ENCODE measurements around the gene GPC5.
"Not testable (repeated sequence)": the region's sequence is repeated elsewhere in the genome, so short reads cannot be mapped to it uniquely, and the experiment has no call there.

GPC5 gene

DNA sequence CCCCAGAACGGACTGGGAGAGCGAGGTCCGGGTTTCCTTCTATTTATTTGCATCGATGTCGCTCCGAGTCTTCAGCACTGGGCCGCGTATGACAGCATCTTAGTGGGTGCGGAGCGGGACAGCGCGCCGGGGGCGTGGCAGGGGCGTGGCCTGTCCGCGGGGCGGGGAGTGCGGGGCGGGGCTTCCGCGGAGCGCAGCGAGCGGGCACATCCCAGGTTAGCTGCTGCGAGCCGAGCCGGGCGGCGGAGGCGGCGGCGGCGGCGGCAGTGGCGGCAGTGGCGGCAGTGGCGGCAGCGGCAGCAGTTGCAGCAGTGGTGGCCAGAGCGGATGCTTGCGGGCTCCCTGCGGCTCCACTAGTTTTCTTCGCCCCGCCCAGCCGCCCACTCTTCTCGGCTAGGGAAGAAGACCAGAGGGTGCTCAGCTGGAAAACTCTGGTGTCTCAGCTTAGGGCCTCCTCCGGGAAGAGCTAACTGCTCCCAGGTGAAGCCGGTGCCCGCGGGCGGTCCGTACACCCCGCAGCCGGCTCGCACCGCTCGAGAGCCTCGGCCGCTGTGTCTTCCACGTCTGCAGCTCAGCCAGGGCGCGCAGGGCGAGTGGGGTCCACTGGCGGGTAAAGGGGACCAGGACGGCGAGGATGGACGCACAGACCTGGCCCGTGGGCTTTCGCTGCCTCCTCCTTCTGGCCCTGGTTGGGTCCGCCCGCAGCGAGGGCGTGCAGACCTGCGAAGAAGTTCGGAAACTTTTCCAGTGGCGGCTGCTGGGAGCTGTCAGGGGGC, at the start of gene GPC5:
Gene GPC5, plus strand, starts transcription at position 209 of the 776 bp plus-strand sequence.
- peak in 55 of 56 donors; percentile 10 to 88 (median 69) for DNase-seq

- peak; percentile 32 to 96 (median 78) for DNase-seq
Observed at GRCh38 chr13:91348906-91349435, 49.5 kb upstream of the GPC5 start.

- no peak for DNase-seq
Observed at GRCh38 chr13:91349992-91350911, 48.2 kb upstream of the GPC5 start.

DNA sequence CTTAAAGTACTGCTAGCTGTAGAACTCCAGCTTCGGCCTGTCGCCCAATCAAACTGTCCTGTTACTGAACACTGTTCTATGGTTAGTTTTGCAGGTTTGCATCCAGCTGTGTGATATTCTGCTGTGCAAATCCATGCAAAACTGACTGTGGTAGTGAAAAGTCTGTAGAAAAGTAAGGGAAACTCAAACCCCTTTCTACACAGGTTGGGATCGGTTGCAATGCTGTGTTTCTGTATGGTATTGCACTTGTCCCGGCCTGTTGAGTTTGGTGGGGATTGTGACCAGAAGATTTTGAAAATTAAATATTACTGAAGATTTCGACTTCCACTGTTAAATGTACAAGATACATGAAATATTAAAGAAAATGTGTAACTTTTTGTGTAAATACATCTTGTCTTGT, 47.3 kb upstream of the GPC5 start:
- DNase-seq: no peak

GRCh38 chr13:91351980-91352379, 46.4 kb upstream of the GPC5 start:
- DNase-seq: no peak

- DNase-seq: not testable (repeated sequence)
Observed at GRCh38 chr13:91352891-91353290, 45.5 kb upstream of the GPC5 start.

DNA sequence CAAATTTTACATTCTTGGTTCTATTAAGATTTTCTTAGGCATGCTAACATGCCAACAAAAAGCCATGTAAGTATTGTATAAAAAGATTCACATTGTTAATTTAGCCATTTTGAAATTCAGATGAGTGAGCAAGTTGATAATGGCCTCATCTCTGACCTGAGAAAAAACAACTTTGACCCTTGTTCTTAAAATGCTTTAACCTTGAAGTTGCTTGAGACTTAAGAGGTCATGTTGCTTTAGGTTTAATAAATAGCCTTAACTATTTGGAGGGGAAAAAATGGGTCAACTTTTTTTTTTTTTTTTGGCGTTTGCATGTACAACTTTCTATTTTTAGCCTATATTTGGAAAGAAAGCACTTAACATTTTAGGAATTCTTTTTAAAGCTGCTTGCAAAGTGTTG, 44.9 kb upstream of the GPC5 start:
- DNase-seq: no peak

GRCh38 chr13:91355099-91355825, 43.2 kb upstream of the GPC5 start:
- DNase-seq: no peak

DNA sequence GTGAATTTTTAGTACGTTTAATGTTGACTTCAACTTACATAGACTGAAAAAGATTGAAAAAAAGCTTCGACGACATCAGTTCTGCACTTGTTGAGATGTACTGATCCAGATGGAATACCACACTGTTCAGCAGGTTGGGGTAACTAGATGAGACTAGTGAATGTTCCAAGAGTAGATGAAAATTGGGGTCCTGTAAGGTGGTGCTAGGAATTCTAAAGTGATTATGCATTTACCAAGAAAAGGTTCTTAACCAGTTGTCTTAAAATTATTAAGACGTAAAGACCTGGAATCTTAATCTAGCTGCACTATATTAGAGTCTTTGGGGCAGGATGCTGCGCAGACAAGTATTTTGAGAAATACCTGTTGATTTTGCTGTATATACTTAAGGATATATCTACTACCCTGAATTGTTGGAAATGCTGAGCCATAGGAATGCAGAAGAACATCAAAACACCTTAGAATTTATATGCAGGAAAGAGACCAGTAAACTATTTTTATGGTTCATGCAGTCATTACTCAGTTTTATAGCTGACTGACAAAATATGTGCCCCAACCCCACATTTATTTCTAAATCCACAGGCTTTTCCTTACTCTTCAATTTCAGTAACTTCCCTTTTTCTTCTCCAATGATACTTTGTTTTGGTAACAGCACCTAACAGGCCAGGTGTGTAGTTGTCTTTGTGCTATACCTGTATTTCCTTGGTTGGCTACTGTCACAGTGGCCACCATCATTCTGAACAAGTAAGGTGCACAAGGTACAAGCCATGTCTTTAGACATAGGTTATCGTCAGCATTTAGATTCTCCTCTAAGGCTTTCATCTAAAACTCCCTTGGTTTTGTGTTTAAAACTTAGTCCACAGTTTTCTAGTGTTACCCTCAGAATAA, 42.4 kb upstream of the GPC5 start:
- no peak for DNase-seq

DNA sequence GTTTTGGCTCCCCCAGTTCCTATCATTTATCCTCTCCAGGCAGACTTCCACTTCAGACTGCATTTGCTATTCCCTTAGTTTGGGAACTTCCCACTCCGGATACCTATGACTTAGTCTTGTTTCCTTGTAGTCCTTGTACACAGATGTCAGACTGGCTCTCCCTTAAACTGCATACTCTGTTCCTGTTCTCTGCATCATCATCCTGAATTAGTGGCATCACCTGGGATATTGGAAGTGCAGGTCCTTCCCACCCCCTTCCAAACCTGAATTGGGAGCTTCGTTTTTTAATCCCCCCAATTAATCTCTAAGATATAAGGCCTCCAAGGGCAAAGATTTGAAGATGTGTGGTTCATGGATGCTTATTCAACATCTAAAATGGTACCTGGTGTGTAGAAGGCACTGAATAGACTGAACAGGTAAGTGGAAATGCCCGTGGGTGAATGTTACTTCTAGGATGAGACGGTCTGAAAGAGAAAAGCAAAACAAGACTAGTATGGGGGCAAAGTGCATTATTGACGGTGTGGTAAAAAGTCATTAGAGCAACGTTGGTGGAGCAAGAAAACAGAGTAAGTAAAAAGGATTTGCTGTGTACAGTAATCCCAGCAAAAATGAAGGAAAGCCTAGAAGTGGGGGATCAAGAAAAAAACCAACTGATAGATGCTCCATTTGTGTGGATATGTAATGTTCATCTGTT, 41.4 kb upstream of the GPC5 start:
- no peak for DNase-seq

GRCh38 chr13:91357613-91358386, 40.6 kb upstream of the GPC5 start:
- DNase-seq: no peak

DNA sequence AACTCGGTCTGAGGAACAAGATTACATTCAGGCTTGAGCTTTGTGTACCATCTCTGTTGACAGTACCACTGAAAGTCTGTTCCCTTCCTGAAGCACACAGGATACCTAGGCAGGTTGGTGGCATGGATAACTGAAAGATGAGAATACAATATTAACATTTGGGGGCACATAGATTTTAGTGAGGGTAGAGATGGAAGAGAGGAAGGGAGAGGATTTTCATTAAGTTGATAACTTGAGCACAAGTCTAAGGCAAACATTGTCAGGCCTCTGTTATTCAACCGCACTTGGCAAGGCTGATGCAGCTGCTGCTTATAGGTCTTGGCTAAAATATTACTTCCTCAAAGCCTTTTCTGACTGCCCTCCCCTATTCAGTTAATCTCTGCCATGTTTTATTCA, 40.0 kb upstream of the GPC5 start:
- no peak for DNase-seq

DNA sequence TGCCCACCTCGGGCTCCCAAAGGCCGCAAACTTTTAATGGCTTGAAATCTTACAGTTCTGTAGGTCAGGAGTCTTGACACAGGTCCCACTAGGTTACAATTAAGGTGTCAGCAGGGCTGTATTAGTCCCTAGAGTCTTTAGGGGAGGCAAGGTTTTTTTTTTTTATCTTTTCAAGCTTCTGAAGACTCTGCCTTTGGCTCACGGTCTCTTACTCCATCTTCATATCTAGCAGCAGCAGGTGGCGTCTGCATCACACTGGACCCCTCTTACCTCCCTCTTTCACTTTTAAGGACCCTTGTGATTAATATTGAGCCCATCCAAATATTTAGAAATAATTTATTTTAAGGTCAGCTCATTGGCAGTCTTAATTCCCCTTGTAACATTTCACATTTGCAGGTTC, 39.3 kb upstream of the GPC5 start:
- no peak for DNase-seq

DNA sequence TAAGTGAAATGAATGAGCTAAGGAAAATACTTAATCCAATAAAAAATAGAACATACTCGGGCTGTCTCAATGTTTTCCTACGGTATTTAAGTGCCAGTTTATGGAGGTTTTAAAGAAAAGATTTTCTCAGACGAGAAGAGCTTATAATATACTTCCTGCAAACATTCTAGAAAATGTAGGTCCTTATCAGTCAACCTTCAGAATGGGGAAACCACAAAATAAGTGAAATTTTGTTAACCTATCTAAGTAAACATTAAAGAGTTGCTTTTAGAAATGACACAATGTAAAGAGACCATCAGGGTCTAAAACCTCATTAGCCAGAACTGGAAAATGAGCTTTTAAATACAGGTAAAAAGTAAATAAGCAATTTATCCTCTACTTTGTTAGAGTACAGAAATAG, 38.8 kb upstream of the GPC5 start:
- no peak for DNase-seq

GRCh38 chr13:91360246-91360751, 38.1 kb upstream of the GPC5 start:
- no peak for DNase-seq

GRCh38 chr13:91361755-91362271, 36.6 kb upstream of the GPC5 start:
- no peak for DNase-seq

DNA sequence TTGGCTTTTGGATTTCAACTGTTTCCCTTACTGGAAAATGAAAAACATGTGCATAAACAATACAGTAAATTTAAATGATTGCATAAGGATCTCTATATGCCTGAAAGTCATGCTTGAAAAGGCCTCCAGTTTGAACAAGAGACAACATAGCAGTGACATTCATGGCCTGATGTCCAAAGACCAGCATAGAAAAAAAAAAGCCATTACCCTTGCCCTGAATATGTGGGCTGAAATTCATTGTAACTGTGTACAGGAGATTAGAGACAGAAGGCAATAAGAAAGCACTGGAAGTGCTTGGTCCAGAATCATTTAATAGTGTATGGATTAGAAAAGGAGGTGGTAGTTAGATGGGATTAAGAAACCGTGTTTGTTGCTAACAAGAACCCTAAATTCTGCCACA, 35.5 kb upstream of the GPC5 start:
- DNase-seq: no peak

GRCh38 chr13:91368101-91368500, 30.3 kb upstream of the GPC5 start:
- no peak for DNase-seq
